Fibroblast of gingiva (primary cell): ENCODE measurements around the gene KRTAP19-7.

Experiments
- DNase-seq: peaks from one replicate; pipeline ENCODE4 v3.0.0-alpha.2; 2011; ENCODE audit warnings: low read depth

Gene KRTAP19-7

GRCh38 chr21:30561264-30561895 lies at the start of gene KRTAP19-7:
Gene KRTAP19-7, minus strand, starts transcription at chr21:30561314. Its CDS starts 25 bp downstream, at chr21:30561289.
- no peak for DNase-seq

- DNase-seq = no peak
Measured at GRCh38 chr21:30605968-30606367, 44.9 kb upstream of the KRTAP19-7 start.

- no peak for DNase-seq
Measured at GRCh38 chr21:30600787-30601186, 39.7 kb upstream of the KRTAP19-7 start, which contains the start of gene KRTAP22-1. Gene KRTAP22-1, plus strand, starts transcription at chr21:30601087.

- no peak for DNase-seq
Measured at GRCh38 chr21:30598802-30599201, 37.7 kb upstream of the KRTAP19-7 start, which contains the start of gene KRTAP6-2. Gene KRTAP6-2, minus strand, starts transcription at chr21:30598902. Its CDS starts 28 bp downstream, at chr21:30598874.

- no peak for DNase-seq
Measured at GRCh38 chr21:30592140-30592539, 31.0 kb upstream of the KRTAP19-7 start, which contains the start of gene KRTAP6-3. Gene KRTAP6-3, plus strand, starts transcription at chr21:30592440. Its CDS starts 6 bp downstream, at chr21:30592446.

GRCh38 chr21:30590297-30590696 lies 29.2 kb upstream of the KRTAP19-7 start, which contains the start of gene KRTAP22-2:
Gene KRTAP22-2, minus strand, starts transcription at chr21:30590397.
- no peak for DNase-seq

GRCh38 chr21:30582870-30583269 lies 21.8 kb upstream of the KRTAP19-7 start:
- DNase-seq = no peak

- DNase-seq = no peak
Measured at GRCh38 chr21:30580132-30580531, 19.0 kb upstream of the KRTAP19-7 start.

- DNase-seq = no peak
Measured at GRCh38 chr21:30579346-30579745, 18.2 kb upstream of the KRTAP19-7 start.

- no peak for DNase-seq
Measured at GRCh38 chr21:30577766-30578165, 16.7 kb upstream of the KRTAP19-7 start.

GRCh38 chr21:30567617-30568016 lies 6.5 kb upstream of the KRTAP19-7 start:
- no peak for DNase-seq

- DNase-seq = no peak
Measured at GRCh38 chr21:30563630-30564029, 2.5 kb upstream of the KRTAP19-7 start.

GRCh38 chr21:30563072-30563471 lies 2.0 kb upstream of the KRTAP19-7 start:
- no peak for DNase-seq

GRCh38 chr21:30561957-30562356 lies 843 bp upstream of the KRTAP19-7 start:
- no peak for DNase-seq

GRCh38 chr21:30555095-30555494 lies 6.0 kb downstream of the KRTAP19-7 start:
- no peak for DNase-seq

- no peak for DNase-seq
Measured at GRCh38 chr21:30552782-30553181, 8.3 kb downstream of the KRTAP19-7 start.

- DNase-seq = no peak
Measured at GRCh38 chr21:30541764-30542163, 19.4 kb downstream of the KRTAP19-7 start, which contains the start of gene KRTAP19-6. Gene KRTAP19-6, minus strand, starts transcription at chr21:30541864. Its CDS starts 31 bp downstream, at chr21:30541833.

GRCh38 chr21:30518876-30519275 lies 42.2 kb downstream of the KRTAP19-7 start:
- DNase-seq = no peak

GRCh38 chr21:30515681-30516080 lies 45.4 kb downstream of the KRTAP19-7 start:
- no peak for DNase-seq
